GM19023 (cell line): ENCODE results near the gene KRTAP22-2.

Source experiments
- ATAC-seq: cut with Tn5 transposase; IDR thresholded peaks from one replicate; pipeline ENCODE4 v1.9.1; 2021; ENCODE audit warnings: mild to moderate bottlenecking, moderate library complexity; ENCODE audit not compliant: unreplicated experiment

Gene KRTAP22-2

DNA sequence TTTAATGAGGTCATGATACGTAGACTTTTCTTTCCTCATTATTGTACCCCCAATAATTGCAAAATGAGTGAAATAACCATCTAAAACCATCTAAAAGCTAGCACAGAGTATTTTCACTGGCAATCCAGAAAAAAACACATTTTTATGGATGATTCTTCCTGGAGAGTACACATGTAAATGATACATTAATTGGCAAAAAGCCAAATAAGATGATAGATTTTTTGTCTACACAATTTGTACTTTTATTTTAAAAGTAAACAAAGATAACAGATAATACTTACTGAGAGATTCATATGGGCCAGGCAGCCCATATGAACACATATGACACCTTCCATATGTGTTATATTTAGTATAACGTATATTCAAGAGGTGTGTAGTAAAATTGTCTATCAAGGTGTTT is 26.6 kb downstream of the KRTAP22-2 start:
- no peak for ATAC-seq

DNA sequence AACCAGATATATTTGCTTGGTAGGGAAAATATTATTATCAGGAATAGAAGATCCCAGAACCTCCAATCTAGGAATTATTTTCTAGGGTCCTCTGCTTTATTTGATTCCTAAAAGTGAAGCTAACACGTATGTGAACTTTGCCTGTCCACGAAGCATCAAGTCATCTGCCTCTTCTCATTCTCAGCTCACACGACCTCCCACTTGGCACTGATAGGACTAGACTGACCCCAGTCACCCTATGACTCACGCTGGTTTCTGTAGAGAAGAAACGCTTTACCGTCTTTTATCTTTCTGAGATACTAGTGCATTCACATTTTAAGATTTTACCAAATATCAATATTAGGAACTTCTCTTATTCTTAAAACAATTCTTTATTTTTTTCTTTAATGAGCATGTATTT is 27.1 kb downstream of the KRTAP22-2 start:
- ATAC-seq, result no peak

DNA sequence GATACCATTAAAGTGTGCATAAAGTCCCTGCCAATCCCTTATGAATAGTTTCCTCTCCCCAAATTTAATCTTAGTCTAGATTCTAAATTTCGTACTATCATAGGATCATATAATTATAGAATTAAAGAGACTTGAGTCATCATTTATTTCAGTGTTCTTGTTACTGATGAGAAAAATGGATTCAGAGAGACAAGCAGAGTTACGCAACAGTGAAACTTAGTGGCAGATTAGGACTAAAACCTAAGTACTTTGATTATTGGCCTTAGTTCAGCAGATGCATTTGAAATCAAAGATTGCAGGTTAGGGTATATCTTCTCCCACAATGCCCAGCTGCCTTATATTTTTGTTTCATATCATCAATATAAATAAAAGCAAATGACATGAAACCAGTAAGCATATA is 28.2 kb downstream of the KRTAP22-2 start:
- ATAC-seq, result no peak

DNA sequence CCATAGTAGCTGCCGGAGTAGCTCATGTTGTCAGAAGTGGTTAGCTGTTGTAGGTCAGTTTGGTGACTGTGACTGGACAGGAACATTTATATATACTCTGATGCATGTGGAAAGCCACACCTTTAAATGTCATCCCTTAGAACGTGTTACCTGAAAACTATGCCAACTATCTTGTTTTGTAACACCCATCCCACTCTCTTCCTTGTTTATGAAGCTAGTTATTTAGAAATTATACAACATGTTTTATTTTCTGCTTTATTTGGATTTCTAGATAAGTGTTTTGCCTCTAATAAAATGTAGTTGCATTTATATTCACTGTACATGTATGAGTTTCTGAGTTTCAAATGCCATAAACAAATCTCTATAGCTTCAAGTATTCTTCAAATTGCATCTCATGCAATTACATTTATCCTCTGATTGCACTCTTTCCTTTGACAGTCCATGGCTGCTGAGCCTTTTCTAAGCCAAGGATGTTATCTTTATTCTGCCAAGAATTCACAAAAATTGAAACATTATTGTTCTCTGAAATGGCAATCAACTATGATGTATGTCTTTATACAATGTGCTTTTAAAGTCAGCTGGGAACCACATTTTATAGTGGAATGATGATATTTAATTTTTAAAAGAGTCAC is 28.8 kb downstream of the KRTAP22-2 start, which contains the start of gene KRTAP19-7:
KRTAP19-7 (minus strand) TSS at position 51 of the 632 bp plus-strand sequence; CDS start at position 26, 25 bp downstream.
- no peak for ATAC-seq

DNA sequence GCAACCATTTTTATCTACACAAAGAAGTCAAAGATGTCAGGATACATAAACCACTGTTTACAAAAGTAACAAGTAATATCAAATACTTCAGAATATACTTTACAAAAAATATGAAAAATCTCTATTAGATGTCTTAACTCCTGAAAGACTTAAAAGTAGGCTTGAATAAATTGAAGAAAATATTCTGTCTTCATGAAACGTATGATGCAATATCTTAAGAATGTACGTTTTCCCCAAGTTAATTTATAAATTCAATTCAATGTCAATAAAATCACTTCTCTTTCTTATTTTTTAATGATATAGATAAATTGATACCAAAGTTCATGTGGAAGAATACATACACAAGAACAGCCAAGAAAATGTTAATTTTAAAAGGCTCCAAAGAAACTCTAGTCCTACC is 35.1 kb downstream of the KRTAP22-2 start:
- no peak for ATAC-seq

DNA sequence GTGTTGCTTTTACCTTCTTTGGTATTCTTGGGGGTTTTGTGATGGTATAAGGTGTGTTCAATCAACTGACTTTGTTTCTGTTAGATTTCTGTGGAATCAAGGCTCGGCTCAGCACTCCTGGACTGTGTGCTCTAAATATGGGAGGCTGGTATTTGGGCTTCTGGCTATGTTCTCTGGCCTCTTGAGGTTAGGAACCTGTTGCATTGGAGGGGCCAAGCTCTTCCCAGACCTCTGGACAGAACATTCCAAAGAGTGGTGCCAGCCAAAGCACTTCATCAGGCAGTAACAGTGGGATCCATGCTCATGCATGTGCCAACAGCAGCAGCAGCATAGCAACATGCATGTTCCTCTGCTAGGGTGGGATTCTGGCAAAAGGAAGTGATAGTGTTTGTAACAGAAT is 37.4 kb downstream of the KRTAP22-2 start:
- no peak for ATAC-seq

DNA sequence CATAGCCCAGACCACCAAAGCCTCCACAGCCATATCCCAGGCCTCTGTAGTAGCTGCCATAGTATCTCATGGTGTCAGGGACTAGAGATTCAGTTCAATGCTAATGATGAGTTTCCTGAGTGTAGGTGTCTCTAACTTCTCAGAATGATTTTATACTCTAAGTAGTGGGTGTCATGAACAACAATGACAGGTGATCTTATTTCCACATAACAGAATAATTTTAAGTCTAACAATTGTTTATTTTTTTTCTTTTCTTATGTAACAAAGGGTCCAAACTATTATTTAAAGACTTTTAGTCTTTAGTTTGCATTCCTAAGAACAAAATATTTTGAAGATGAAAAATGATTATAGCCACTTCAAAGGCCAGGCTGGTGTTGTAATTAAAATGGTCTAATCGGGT is 48.4 kb downstream of the KRTAP22-2 start, which contains the start of gene KRTAP19-6:
KRTAP19-6 (minus strand) TSS at position 101 of the 400 bp plus-strand sequence; CDS start at position 70, 31 bp downstream.
- no peak for ATAC-seq
